KOPT-K1 (cell line): Measurements from ENCODE around the gene YIF1B.

ENCODE experiments used
- H3K27ac ChIP-seq: fragments of 200-600 bp; sonication (generic); 2 replicates; pipeline ENCODE4 v1.5.1; 2016; ENCODE audit warnings: antibody characterized with exemption, mild to moderate bottlenecking, low read depth, low read length; ENCODE audit not compliant: poor library complexity, severe bottlenecking
- H3K36me3 ChIP-seq: fragments of 200-600 bp; sonication (generic); 2 replicates; pipeline ENCODE4 v1.5.1; 2017; ENCODE audit warnings: antibody characterized with exemption, mild to moderate bottlenecking, low read length, moderate library complexity; ENCODE audit not compliant: insufficient read depth
- H3K9me3 ChIP-seq: fragments of 200-600 bp; sonication (generic); 2 replicates; pipeline ENCODE4 v1.5.1; 2017; ENCODE audit warnings: antibody characterized with exemption, low read length, mild to moderate bottlenecking; ENCODE audit not compliant: insufficient read depth, poor library complexity, severe bottlenecking

The YIF1B gene

DNA sequence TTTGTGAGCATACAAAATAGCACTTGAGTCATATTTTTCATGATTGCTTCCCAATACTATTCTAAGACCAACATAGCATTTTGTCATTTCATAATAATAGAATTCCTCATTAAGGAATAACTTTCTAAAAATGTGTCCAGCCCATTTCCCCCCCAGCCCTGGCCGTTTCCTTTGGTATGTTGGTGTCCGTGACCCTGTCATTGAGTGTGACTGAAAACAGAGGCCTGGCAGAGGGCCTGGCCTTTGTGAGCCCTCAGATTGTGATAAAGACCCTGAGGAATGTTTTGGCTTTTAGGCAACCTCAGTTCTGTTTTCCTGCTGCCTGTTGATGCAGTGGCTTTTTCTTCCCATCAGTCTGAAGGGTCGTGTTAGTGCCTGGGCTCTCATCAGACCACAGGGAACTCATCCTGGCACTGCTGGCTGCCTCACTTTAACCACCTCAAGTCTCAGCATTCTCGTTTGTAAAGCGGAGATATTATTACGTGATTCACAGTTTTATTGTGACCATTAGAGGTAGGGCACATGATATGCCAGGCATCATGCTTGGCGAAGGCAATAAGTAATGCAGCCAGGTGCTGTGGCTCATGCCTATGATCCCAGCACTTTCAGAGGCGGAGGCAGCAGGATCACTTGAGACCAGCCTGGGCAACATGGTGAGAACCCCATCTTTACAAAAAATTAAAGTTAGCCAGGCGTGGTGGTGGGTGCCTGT, 37.6 kb downstream of the YIF1B start:
- Histone ChIP-seq H3K9me3 (no peaks in the 10 kb centered on the region), H3K27ac (no peak overlapping the region), H3K36me3 (no peaks in the 10 kb centered on the region)

DNA sequence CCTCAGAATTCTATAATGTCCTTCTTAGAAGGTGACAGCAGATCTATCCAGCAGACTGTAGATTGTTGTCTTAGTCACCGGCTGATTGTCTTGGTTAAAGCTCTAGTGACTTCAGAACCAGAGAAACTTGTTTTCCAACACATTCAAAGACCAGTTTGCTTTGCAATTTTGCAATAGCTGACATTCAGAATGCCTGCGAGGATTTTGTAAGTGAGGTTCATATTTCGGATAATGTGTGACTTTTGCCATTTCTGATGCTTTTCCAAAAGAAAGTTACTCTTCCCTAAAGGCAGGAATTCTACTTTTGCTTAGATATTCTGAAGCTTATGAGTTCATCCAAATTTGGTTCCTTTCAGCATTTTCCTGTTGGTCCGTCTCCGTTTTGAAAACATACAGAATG, 38.2 kb downstream of the YIF1B start:
- no peaks in the 10 kb centered on the region for H3K36me3 ChIP-seq

DNA sequence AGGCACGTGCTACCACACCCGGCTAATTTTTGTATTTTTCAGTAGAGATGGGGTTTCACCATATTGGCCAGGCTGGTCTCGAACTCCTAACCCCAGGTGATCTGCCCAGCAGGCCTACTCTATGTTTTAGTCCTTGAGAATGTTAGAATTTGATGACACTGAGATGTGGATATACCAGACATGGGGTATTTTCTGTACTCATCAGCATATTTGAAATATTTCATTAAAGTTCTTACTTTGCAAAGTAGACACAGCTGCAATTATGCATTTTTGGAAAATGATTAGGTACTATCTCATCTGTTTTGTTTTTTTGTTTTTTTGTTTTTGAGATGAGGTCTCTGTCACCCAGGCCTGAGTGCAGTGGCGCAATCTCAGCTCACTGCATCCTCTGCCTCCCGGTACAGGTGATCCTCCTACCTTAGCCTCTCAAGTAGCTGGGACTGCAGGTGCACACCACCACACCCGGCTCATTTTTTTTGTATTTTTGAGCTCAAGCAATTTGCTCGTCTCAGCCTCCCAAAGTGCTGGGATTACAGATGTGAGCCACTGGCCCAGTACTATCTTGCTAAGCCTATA, 38.7 kb downstream of the YIF1B start:
- Histone ChIP-seq H3K27ac (no peak overlapping the region), H3K36me3 (no peaks in the 10 kb centered on the region), H3K9me3 (no peaks in the 10 kb centered on the region)

More for the DNA sequence above, 38.2 kb downstream of the YIF1B start:
- H3K27ac ChIP-seq = no peak overlapping the region
- H3K9me3 ChIP-seq = no peaks in the 10 kb centered on the region

DNA sequence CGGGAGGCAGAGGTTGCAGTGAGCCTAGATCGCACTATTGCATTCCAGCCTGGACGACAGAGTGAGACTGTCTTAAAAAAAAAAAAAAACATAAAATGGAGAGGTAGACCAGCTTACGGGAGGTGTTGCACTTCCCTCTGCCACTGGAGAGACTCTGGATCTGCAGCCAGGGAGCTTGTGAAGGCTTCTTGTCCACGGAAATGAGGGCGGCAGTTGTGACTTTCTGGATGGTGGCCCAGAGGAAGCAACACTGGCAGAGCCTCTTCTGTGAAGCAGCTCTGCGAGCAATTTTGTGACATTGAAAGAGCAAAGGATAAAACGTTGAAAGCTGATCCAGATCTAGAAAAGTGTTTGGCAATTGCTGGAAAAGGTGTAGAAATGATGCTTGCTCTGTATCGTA, 41.0 kb downstream of the YIF1B start:
- H3K27ac ChIP-seq = no peak overlapping the region
- no peaks in the 10 kb centered on the region for H3K36me3 ChIP-seq
- no peaks in the 10 kb centered on the region for H3K9me3 ChIP-seq

DNA sequence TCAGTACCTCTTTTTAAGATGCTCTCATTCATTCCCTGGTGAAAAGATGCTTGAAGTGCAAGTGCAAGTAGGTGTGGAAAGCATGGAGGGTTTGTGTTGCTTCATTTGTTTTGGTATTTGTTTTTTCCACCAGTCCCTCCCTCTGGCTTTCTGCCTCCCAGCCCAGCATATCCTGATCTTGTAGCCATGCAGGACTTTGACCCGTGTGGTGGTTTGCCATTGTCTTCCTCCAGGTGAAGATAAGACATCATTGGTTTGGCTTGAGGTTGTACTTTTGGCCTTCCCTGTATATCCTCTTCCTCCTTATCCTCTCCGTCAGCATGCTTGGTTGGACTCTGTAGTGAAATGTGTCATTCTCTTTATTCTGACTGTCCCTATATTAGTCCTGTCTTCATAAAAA, 42.2 kb downstream of the YIF1B start:
- Histone ChIP-seq H3K36me3 (no peaks in the 10 kb centered on the region), H3K27ac (no peak overlapping the region), H3K9me3 (no peaks in the 10 kb centered on the region)

DNA sequence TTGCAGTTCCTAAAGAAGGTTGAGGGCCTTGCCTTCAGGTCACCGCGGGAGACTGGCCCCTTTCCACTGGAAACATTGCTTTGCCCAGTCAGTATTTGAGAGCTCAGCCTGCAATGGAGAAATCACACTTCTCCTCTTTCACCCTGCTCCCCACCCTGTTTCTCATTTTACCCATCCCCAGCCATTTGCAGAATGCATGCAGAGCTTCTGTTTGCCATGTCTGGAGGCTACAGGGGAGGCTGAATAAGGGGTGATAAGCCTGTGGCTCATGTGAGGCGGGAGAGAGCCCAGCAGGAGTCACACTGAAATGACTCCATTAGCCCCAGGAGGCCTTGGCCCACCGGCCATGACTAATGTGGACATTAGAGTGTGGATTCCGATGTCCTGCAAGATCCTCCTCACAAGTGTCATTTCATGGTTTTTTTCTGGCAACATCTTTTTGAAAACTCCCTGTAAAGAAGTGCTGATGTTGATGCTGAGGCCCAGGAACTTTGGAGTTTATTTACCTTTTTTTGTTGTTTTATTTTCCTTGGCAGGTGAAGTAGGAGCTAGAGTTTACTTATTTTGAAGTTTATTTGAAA, 45.1 kb downstream of the YIF1B start:
- no peaks in the 10 kb centered on the region for H3K9me3 ChIP-seq
- no peak overlapping the region for H3K27ac ChIP-seq
- H3K36me3 ChIP-seq = no peaks in the 10 kb centered on the region

DNA sequence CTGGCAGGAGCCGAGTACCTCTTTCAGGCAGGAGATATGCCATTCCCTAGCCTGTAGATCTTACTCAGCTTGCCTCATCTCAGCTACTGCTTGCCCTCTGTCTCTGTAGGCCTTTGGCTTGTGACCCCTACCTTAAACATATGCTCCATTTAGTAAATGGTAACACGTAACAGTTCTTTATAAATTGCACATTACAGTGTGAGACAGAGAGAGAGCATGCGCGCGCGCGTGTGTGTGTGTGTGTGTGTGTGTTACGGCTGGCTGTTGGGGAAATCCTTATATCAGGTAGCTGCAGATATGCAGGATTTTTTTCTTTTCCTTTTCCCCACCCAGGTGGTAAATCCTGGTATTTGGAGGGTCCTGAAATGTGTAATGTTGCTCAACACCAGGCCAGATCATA, 47.2 kb downstream of the YIF1B start:
- Histone ChIP-seq H3K9me3 (no peaks in the 10 kb centered on the region), H3K36me3 (no peaks in the 10 kb centered on the region), H3K27ac (no peak overlapping the region)

DNA sequence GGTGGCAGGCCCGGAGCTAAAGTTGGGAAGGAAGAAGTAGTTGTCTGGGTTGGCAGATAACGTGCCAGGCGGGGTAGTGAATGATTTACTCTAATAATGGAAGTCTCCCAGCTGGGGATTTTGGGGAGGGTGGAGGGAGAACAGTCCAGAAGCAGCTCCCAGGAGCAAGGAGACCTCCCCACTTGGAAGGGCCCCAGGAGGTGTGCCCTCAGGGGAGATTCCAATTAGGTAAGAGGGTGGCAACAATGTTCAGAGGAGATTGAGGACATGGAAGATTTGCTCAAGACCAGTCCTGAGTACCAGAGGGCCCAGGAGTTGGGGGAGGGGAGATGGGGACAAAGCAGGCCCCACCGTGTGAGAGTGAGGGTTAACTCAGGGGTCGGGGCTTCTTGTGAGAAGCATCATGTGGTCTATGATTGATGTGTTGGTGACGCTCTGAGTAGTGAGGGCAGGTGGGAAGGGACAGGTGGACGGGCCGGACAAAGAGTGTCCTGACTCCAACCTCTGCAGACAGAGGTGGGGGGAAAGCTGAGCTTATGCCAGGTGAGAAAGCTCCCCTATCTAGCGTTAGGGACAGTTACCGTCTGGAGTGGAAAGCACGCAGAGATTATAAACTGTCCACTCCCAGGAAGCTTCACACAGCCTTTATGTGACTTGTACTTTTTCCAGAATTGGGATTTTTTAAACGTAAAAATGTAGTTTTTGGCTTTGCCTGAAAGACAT, 47.8 kb downstream of the YIF1B start:
- H3K27ac ChIP-seq = no peak overlapping the region
- H3K36me3 ChIP-seq = no peaks in the 10 kb centered on the region
- H3K9me3 ChIP-seq = no peaks in the 10 kb centered on the region

DNA sequence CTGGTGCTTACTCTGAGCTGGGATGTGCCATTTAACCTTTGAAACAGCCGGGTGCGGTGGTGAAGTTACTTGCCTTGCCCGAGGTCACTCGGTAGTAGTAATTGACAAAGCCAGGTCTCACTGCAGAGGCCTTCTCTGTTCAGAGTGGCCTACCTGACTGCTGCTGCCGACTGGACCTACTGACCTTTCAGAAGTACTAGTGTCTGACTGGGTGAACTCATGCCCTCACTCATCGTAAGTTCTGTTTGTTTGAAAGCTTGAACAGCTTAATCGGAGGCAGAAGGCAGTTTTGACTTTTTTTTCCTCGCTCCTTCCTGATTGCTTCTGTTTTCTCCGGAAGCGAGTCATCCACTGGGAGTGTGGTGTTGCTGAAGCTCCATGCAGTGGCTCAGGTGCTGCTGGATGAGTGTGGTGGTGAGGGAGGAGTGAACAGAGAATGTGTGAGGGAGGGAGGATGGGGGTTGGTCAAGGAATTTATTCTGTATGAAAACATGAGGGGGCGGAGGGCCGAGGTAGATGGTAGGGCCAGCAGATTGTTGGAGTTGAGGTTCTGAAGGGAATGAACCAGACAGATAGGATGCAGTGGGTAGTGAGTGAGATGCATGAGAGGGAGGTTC, 48.7 kb downstream of the YIF1B start:
- Histone ChIP-seq H3K36me3 (no peaks in the 10 kb centered on the region), H3K27ac (no peak overlapping the region), H3K9me3 (no peaks in the 10 kb centered on the region)

DNA sequence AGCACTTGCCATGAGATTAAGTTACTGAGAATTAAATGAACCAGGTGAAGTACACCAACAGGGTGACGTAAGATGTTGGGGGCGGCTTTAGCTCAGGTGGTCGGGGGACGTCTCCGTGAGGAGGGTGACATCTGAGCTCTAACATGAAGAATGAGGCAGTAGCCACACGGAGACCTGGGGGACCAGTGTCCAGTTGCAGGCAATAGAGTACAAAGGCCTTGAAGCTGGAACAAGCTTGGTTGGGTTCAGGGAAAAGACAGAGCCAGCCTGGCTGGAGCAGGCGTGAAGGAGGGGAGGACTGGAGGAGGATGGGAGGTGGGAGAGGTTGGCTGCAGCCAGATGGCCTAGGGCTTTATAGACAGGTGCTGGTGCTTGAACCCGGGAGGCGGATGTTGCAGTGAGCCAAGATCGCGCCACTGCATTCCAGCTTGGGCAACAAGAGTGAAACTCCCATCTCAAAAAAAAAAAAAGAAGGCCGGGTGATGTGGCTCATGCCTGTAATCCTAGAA, 49.8 kb downstream of the YIF1B start:
- Histone ChIP-seq H3K9me3 (no peaks in the 10 kb centered on the region), H3K27ac (peak overlapping the region; percentile 55), H3K36me3 (no peaks in the 10 kb centered on the region)

DNA sequence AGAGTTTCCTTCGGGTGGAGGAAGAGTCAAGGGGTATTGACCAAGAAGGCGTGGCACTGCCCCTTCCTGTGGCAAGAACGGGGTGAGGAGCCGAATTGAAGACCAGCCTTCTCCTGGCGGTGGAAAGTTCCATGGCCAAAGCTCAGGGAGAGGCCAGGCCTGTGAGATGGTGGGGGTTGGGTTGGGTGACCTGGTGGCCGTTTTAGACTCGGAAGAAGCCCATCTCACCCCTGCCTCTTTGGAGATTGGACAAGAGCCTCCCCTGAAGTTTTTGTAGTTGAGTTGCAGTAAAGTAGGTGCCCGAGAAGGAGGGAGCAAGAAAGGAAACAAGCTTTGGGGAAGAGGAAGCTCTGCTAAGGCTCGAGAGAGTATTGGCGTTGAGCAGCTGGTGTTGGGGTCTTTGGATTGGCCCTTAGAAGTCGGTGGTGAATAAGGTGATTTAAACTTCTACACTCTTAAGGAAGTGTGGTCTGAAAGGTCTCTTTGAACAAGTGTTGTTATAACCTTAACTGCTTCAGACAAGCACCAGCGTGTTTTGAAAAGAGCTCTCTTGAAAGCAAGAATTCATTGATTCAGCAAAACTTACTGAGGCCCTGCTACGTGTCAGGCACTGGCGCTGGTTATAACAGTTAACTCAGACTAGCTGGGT, 50.4 kb downstream of the YIF1B start:
- Histone ChIP-seq H3K36me3 (no peaks in the 10 kb centered on the region), H3K9me3 (no peaks in the 10 kb centered on the region), H3K27ac (peak overlapping the region; percentile 55)

DNA sequence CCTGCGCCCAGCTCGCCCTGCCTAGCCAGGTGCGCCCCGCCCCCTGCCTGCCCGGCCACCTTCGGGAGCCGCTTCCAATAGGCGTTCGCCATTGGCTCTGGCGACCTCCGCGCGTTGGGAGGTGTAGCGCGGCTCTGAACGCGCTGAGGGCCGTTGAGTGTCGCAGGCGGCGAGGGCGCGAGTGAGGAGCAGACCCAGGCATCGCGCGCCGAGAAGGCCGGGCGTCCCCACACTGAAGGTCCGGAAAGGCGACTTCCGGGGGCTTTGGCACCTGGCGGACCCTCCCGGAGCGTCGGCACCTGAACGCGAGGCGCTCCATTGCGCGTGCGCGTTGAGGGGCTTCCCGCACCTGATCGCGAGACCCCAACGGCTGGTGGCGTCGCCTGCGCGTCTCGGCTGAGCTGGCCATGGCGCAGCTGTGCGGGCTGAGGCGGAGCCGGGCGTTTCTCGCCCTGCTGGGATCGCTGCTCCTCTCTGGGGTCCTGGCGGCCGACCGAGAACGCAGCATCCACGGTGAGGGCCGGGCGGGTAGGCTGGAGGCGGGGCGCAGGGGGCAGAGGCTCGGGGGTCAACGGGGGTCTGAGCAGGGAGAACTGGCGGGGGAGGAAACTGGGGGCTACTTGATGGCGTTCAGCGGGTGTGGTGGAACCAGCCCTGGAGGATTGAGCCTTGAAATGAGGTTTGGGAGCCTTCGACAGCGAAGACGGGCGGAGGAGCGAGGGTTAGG, 51.1 kb downstream of the YIF1B start, which contains the start of gene SPINT2:
SPINT2 (plus strand) TSS at position 88 of the 727 bp plus-strand sequence; CDS start at position 408, 320 bp downstream.
- no peaks in the 10 kb centered on the region for H3K9me3 ChIP-seq
- no peaks in the 10 kb centered on the region for H3K36me3 ChIP-seq
- H3K27ac ChIP-seq = peak within 1 kb of the TSS; percentile 16

DNA sequence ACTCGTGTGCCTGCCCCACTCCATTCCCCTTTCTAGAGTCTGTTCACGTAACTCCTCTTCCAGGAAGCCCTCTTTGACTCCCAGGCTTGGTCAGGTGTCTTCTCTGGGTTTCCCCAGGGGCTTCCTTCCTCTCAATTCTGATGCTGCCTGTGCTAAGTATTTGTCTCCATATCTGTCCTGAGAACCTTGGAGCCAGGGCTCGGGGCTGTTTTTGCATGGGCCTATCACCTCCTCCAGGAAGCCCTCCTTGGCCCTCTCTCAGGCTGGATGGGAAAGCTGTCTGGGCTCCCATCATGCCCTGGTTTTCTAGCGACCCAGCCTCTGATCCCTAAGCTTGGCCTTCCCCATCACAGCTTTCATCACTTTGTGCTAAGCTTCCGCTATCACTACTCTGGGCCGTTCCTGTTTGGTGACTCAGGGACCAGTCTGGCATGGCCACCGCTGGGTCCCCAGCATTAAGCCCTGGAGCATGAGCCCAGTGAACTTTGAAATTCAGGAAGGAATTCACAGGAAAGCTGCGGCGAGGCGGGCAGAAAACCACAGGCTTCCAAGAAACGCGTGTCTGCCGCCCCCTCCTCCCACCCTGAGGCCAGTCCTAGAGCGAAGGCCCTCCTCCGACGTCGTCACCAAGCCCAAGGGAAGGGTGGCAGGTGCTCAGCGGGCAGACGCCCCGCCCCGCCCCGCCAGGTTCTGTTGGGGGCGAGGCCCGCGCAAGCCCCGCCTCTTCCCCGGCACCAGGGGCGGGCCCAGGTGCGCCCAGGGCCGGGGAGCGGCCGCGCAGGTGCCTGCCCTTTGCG, 51.9 kb downstream of the YIF1B start:
- no peaks in the 10 kb centered on the region for H3K36me3 ChIP-seq
- H3K27ac ChIP-seq = no peak overlapping the region
- no peaks in the 10 kb centered on the region for H3K9me3 ChIP-seq
